Esophagus muscularis mucosa (tissue), 3 donors: ENCODE data around the gene TMEM106B.

Experiments
- POLR2A ChIP-seq: fragments of 450-650 bp; IDR thresholded peaks from one replicate; pipeline ENCODE4 v1.6.1; 2017; ENCODE audit warnings: antibody characterized with exemption, moderate library complexity, mild to moderate bottlenecking, low read depth
- TF ChIP-seq, protein P1 (sequence below), 3 experiments: fragments of 200-600 bp in 2 of 3; fragments of 450-650 bp in 1 of 3; sonication (generic) in 2 of 3; IDR thresholded peaks; one replicate each; pipeline ENCODE4 v1.5.1; 2017 to 2019; ENCODE audit warnings: antibody characterized with exemption in 3 of 3, mild to moderate bottlenecking in 2 of 3, moderate library complexity in 1 of 3

GRCh38 chr7:12222889-12223579 lies 11.9 kb downstream of the TMEM106B start:
- TF ChIP-seq, protein P1, sequence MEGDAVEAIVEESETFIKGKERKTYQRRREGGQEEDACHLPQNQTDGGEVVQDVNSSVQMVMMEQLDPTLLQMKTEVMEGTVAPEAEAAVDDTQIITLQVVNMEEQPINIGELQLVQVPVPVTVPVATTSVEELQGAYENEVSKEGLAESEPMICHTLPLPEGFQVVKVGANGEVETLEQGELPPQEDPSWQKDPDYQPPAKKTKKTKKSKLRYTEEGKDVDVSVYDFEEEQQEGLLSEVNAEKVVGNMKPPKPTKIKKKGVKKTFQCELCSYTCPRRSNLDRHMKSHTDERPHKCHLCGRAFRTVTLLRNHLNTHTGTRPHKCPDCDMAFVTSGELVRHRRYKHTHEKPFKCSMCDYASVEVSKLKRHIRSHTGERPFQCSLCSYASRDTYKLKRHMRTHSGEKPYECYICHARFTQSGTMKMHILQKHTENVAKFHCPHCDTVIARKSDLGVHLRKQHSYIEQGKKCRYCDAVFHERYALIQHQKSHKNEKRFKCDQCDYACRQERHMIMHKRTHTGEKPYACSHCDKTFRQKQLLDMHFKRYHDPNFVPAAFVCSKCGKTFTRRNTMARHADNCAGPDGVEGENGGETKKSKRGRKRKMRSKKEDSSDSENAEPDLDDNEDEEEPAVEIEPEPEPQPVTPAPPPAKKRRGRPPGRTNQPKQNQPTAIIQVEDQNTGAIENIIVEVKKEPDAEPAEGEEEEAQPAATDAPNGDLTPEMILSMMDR (IDR thresholded peaks at IDR 0.05), result no peak
- no peak for TF ChIP-seq POLR2A
